CD1c-positive myeloid dendritic cell (primary cell): ENCODE data around the gene CGB1.

Source experiments
- DNase-seq: peaks from one replicate; pipeline ENCODE4 v3.0.0-alpha.2; 2016; ENCODE audit errors: extremely low spot score

Gene CGB1

GRCh38 chr19:48994035-48994386 lies 42.7 kb downstream of the CGB1 start:
- DNase-seq, result no peak

- peak; percentile 100 for DNase-seq
Observed at GRCh38 chr19:48993175-48994034, 43.3 kb downstream of the CGB1 start, which contains the start of the genes GYS1 and RUVBL2. Gene GYS1 (minus strand): TSS chr19:48993309. CDS start chr19:48993112, 197 bp downstream. Gene RUVBL2 (plus strand): TSS chr19:48993887. CDS start chr19:48993912, 25 bp downstream.

DNA sequence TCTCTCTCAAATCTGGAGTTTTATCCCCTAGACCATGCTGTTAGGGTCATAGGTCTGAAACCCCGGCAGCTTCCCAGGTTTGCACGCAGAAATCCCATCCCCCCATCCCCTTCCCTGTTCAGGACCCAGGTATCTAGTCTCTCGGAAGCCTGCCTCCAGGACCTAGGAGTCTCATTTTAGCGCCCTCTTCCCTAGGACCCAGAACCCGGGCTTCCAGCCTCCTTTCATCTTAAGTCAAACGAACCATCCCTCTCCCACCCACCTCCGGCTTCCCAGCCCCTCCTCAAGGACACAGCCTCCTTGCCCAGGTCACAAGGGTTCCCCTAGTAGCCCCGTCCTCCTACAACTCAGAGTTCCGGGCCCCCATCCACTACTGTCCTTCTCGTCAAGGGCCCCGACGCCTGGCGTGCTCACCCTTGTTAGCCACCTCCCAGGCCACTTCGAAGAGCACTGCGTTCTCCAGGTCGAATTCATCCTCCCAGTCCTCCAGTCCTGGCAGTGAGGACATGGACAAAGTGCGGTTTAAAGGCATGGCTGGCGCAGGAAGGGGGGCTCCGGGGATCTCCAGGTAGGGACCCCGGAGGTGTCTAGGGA lies 44.0 kb downstream of the CGB1 start:
- no peak for DNase-seq

DNA sequence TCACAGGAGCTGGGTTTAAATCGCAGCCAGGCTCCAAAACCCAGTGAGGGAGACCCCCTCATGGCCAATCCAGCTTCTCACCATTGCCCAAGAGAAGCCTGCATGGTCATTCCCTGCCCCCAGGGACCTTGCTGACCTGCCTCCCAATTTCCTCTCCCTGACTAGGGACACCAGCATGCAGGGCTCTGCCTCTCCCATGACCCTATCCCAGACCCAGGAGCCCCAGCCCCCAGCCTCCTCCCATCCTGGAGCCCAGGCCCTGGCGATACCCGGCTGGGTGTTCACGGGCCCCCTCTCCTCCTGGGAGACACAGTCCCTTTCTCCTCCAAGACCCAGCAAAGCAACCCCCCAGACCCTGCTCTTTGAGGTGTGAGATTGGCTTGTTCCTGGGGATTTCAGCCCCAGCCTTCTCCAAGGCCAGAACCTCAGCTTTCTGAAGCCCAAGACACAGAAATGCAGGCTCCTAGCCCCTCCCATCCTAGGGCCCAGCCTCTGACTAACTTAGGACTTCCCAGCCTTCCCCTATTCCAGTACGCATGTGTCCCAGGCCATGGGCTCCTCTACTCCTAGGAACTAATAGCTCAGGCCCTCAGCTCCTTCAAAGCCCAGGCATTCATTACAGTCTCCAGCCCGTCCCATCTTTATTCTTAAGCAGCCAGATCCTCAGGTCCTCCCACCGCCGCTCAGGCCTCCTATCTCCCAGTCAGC lies 44.7 kb downstream of the CGB1 start:
- peak; percentile 69 for DNase-seq

DNA sequence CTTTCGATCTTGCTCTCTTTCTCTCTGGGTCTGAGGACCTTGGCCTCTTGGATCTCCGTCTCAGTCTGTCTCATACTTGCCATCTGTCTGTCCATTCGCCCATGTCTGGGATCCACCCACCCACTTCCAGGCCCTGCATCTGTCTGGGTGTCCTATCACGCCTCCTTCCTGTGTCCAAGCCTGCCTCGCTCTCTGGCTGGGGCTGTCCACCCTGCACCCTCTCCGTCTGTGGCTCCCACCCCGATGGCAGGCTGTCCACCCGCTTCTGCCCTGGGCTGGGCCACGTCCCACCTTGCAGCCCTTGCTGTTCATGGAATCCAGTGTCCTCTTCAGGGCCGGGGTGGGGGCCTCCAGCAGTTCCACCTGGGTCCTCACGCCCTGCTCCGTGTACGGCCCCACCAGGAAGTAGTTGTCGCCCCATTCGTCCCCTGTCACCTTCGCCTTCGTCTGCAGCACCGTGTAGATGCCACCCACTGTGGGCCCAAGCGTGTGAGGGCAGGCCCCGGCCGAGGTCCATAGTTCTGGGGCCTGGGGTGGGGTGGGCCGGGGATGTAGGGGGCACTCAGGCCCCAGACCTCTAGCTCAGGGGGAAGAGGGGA lies 45.6 kb downstream of the CGB1 start:
- no peak for DNase-seq

GRCh38 chr19:48990400-48990799 lies 46.3 kb downstream of the CGB1 start:
- no peak for DNase-seq

- no peak for DNase-seq
Observed at GRCh38 chr19:48989701-48990291, 46.9 kb downstream of the CGB1 start.

- DNase-seq, result no peak
Observed at GRCh38 chr19:48988860-48989259, 47.8 kb downstream of the CGB1 start.

GRCh38 chr19:48988286-48988685 lies 48.4 kb downstream of the CGB1 start:
- no peak for DNase-seq

DNA sequence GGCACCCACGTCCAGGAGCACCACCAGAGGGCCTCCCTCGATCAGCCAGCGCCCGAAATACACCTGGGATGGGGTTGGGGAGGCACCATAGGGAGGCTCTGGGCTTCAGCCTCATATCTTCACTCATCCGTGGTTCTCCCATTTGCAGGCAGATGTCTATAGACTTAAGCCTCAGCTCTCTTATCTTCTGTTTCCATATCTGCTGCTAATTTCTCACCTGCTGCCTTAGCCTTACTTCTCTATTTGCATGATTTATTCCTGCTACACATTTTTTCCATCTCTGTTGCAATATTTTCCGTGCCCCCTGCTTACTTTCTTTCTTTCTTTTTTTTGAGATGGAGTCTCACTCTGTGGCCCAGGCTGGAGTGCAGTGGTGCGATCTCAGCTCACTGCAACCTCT lies 49.4 kb downstream of the CGB1 start:
- no peak for DNase-seq

DNA sequence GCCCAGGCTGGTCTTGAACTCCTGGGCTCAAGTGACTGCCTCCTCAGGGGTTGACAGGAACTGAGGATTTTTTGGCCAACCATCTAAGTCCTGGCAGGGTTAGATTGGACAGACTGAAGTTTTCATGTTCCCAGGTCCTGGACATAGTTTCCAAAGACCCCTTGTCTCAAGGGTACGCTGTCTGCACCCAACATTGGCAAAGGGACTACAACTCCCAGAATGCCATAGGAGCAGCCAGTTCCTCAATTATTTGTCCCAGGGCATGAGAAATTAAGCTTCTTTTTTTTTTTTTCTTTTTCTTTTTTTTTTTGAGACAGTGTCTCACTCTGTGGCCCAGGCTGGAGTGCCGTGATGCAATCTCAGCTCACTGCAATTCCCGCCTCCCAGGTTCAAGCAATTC lies 50.5 kb downstream of the CGB1 start:
- no peak for DNase-seq

- no peak for DNase-seq
Observed at GRCh38 chr19:48985711-48986110, 51.0 kb downstream of the CGB1 start.
